NT2/D1 (cell line): ENCODE data around the gene PSAP.
"Not testable (repeated sequence)": the region's sequence is repeated elsewhere in the genome, so short reads cannot be mapped to it uniquely, and the experiment has no call there.

Source experiments
- DNase-seq: peaks from one replicate; pipeline ENCODE4 v3.0.0-alpha.2; 2011; ENCODE audit warnings: low read depth, low spot score
- H3K27me3 ChIP-seq: 2 replicates; pipeline ENCODE4 v1.6.0; 2011; ENCODE audit warnings: mild to moderate bottlenecking; ENCODE audit not compliant: insufficient read length, insufficient read depth
- H3K36me3 ChIP-seq: 2 replicates; pipeline ENCODE4 v1.6.1; 2011; ENCODE audit warnings: mild to moderate bottlenecking, low read length, mixed read lengths; ENCODE audit not compliant: insufficient read depth, insufficient read length
- H3K4me1 ChIP-seq: 2 replicates; pipeline ENCODE4 v1.5.1; 2011; ENCODE audit not compliant: insufficient read depth, insufficient read length
- H3K4me3 ChIP-seq: 2 replicates; pipeline ENCODE4 v1.5.1; 2011; ENCODE audit warnings: low read depth; ENCODE audit not compliant: insufficient read length
- H3K9ac ChIP-seq: 2 replicates; pipeline ENCODE4 v1.6.0; 2011; ENCODE audit warnings: low read depth; ENCODE audit not compliant: insufficient read length
- H3K9me3 ChIP-seq: 2 replicates; pipeline ENCODE4 v1.5.1; 2011; ENCODE audit warnings: mild to moderate bottlenecking, low read length; ENCODE audit not compliant: insufficient read depth
- SUZ12 ChIP-seq: IDR thresholded peaks from 2 replicates; pipeline ENCODE4 v1.6.1; 2011; ENCODE audit not compliant: insufficient read length, insufficient read depth; ENCODE audit errors: extremely low read depth
- YY1 ChIP-seq: IDR thresholded peaks from 2 replicates; pipeline ENCODE4 v1.6.1; 2011; ENCODE audit not compliant: insufficient read length, insufficient read depth
- ZNF274 ChIP-seq: IDR thresholded peaks from 2 replicates; pipeline ENCODE4 v1.6.1; 2011; ENCODE audit warnings: mild to moderate bottlenecking, low read depth, low read length

Gene PSAP

DNA sequence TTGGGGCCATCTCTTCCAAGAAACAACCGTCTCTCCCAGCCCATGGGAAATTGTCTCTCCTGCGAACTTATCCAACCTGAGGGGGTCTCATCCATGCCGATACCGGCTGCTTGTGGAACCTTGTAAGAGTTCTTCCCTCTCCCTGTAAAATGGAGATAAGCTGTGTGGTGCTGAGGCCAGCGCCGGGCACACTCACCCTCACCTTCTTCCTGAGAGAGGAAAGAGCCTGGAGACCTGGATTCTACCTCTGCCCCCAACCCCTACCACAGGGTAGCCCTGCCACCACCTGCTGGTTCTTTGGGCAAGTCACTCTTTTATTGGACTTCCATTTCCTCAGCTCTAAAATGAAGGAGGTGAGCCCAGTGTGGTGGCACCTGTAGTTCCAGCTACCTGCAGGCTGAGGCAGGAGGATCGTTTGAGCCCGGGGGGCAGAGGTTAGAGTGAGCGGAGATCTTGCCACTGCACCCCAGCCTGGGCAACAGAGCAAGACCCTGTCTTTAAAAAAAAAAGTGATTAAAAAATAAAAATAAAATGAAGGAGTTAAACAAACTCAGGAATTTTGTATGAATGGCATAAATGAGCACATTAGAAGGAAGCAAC is 38.4 kb upstream of the PSAP start:
- Histone ChIP-seq H3K4me1 (no peaks in the 10 kb centered on the region), H3K4me3 (peak overlapping the region; percentile 49), H3K9ac (peak overlapping the region; percentile 21), H3K27me3 (peaks cover 31% of the 10 kb centered on the region), H3K36me3 (no peaks in the 10 kb centered on the region), H3K9me3 (no peaks in the 10 kb centered on the region)
- TF ChIP-seq SUZ12 (no peak), ZNF274 (no peak)
- no peak for DNase-seq

- no peaks in the 10 kb centered on the region for H3K9me3 ChIP-seq
- H3K27me3 ChIP-seq = peaks cover 31% of the 10 kb centered on the region
- peak overlapping the region; percentile 61 for H3K9ac ChIP-seq
- H3K4me3 ChIP-seq = peak overlapping the region; percentile 49
- H3K4me1 ChIP-seq = no peaks in the 10 kb centered on the region
- no peaks in the 10 kb centered on the region for H3K36me3 ChIP-seq
- TF ChIP-seq ZNF274 = no peak
- no peak for TF ChIP-seq SUZ12
- TF ChIP-seq YY1 = no peak
- DNase-seq = no peak
These were observed 37.8 kb upstream of the PSAP start for GRCh38 chr10:71888623-71889387.

DNA sequence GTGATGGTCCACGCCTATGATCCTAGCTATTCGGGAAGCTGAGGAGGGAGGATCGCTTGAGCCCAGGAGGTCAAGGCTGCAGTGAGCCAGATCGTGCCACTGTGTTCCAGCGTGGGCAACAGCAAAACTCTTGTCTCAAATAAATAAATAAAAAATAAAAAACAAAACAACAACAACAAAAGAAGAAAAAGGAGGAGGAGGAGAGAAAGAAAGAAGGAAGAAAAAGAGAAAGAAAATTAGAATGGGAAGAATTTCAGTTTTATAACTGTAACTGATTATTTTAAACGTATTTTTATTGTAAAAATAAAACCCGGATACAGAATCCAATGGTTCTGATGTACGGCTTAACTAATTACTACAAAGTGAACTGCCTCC is 37.2 kb upstream of the PSAP start:
- no peak for TF ChIP-seq SUZ12
- TF ChIP-seq ZNF274 = no peak
- no peak for TF ChIP-seq YY1
- Histone ChIP-seq H3K36me3 (no peaks in the 10 kb centered on the region), H3K9me3 (no peaks in the 10 kb centered on the region), H3K9ac (no peak overlapping the region), H3K27me3 (peaks cover 31% of the 10 kb centered on the region), H3K4me1 (no peaks in the 10 kb centered on the region), H3K4me3 (no peak overlapping the region)
- no peak for DNase-seq

GRCh38 chr10:71887743-71888142 is 36.7 kb upstream of the PSAP start:
- Histone ChIP-seq H3K4me3 (no peak overlapping the region), H3K27me3 (peaks cover 31% of the 10 kb centered on the region), H3K4me1 (no peaks in the 10 kb centered on the region), H3K9me3 (no peaks in the 10 kb centered on the region), H3K36me3 (no peaks in the 10 kb centered on the region), H3K9ac (no peak overlapping the region)
- DNase-seq = no peak
- no peak for TF ChIP-seq ZNF274
- TF ChIP-seq SUZ12 = no peak
- no peak for TF ChIP-seq YY1

- Histone ChIP-seq H3K9ac (no peak overlapping the region), H3K4me1 (no peaks in the 10 kb centered on the region), H3K36me3 (no peaks in the 10 kb centered on the region), H3K27me3 (peaks cover 4% of the 10 kb centered on the region), H3K4me3 (no peak overlapping the region), H3K9me3 (no peaks in the 10 kb centered on the region)
- no peak for DNase-seq
- no peak for TF ChIP-seq YY1
- no peak for TF ChIP-seq SUZ12
These were observed 32.0 kb upstream of the PSAP start for GRCh38 chr10:71882813-71883659.

DNA sequence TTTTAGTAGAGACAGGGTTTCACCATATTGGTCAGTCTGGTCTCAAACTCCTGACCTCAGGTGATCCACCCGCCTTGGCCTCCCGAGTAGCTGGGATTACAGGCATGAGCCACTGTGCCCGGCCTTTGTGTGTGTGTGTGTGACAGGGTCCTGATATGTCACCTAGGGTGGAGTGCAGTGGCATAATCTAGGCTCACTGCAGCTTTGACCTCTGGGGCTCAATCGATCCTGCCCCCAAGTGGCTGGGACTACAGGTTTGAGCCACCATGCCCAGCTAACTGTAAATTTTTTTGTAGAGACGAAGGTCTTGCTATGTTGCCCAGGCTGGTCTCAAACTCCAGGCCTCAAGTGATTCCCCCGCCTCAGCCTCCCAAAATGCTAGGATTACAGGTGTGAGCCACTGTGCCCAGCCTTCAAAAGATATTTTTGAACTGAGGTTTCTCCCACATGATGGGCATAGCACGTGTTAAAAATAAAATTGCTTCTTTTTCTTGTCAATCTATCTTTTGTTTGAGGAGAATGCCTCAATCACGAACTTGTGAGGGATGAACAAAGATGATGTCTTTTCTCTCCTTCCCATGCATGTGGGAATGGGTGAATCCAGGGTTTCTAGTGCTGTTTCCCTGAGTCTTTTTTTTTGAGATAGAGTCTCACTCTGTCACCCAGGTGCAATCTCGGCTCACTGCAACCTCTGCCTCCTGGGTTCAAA is 30.8 kb upstream of the PSAP start:
- H3K4me3 ChIP-seq = no peak overlapping the region
- TF ChIP-seq SUZ12 = no peak
- TF ChIP-seq ZNF274 = no peak
- TF ChIP-seq YY1 = no peak
- H3K9ac ChIP-seq = no peak overlapping the region
- H3K9me3 ChIP-seq = peaks cover 4% of the 10 kb centered on the region; the same call in 1 of the 2 replicates
- no peaks in the 10 kb centered on the region for H3K27me3 ChIP-seq
- peaks cover 3% of the 10 kb centered on the region for H3K4me1 ChIP-seq
- no peak for DNase-seq
- H3K36me3 ChIP-seq = no peaks in the 10 kb centered on the region

- not testable (repeated sequence) for H3K4me1 ChIP-seq, H3K9me3 ChIP-seq, DNase-seq, H3K9ac ChIP-seq, H3K36me3 ChIP-seq, H3K27me3 ChIP-seq, H3K4me3 ChIP-seq
These were observed 30.2 kb upstream of the PSAP start for GRCh38 chr10:71881307-71881624.
